HG02943 (cell line): ENCODE measurements around the gene SLC36A3.
"Not testable (repeated sequence)": the region's sequence is repeated elsewhere in the genome, so short reads cannot be mapped to it uniquely, and the experiment has no call there.

Source experiments
- ATAC-seq: cut with Tn5 transposase; IDR thresholded peaks from one replicate; pipeline ENCODE4 v1.9.1; 2021; ENCODE audit warnings: mild to moderate bottlenecking, low read depth, moderate library complexity; ENCODE audit not compliant: unreplicated experiment

The SLC36A3 gene

GRCh38 chr5:151309266-151309665 is 5.7 kb upstream of the SLC36A3 start:
- ATAC-seq: not testable (repeated sequence)

GRCh38 chr5:151298063-151298855 is 5.3 kb downstream of the SLC36A3 start:
- ATAC-seq: no peak

- no peak for ATAC-seq
These were observed 6.6 kb downstream of the SLC36A3 start for GRCh38 chr5:151296974-151297373.

- ATAC-seq: no peak
These were observed 7.1 kb downstream of the SLC36A3 start for GRCh38 chr5:151296478-151296830.

GRCh38 chr5:151295791-151296477 is 7.6 kb downstream of the SLC36A3 start:
- ATAC-seq: no peak

- ATAC-seq: no peak
These were observed 8.4 kb downstream of the SLC36A3 start for GRCh38 chr5:151295138-151295537.

GRCh38 chr5:151293624-151294023 is 9.9 kb downstream of the SLC36A3 start:
- ATAC-seq: no peak

GRCh38 chr5:151288180-151288579 is 15.4 kb downstream of the SLC36A3 start:
- no peak for ATAC-seq

- no peak for ATAC-seq
These were observed 17.3 kb downstream of the SLC36A3 start for GRCh38 chr5:151286246-151286645.

GRCh38 chr5:151285683-151286082 is 17.9 kb downstream of the SLC36A3 start:
- ATAC-seq: no peak

- no peak for ATAC-seq
These were observed 19.1 kb downstream of the SLC36A3 start for GRCh38 chr5:151284392-151284967.

GRCh38 chr5:151283120-151283825 is 20.3 kb downstream of the SLC36A3 start:
- no peak for ATAC-seq

- no peak for ATAC-seq
These were observed 22.4 kb downstream of the SLC36A3 start for GRCh38 chr5:151281001-151281639.

GRCh38 chr5:151280443-151280842 is 23.1 kb downstream of the SLC36A3 start:
- ATAC-seq: no peak

- no peak for ATAC-seq
These were observed 24.7 kb downstream of the SLC36A3 start for GRCh38 chr5:151278845-151279244.

GRCh38 chr5:151275803-151276202 is 27.8 kb downstream of the SLC36A3 start:
- ATAC-seq: no peak

GRCh38 chr5:151274666-151275065 is 28.9 kb downstream of the SLC36A3 start:
- ATAC-seq: no peak

- no peak for ATAC-seq
These were observed 32.2 kb downstream of the SLC36A3 start for GRCh38 chr5:151271336-151271735.

- ATAC-seq: no peak
These were observed 33.0 kb downstream of the SLC36A3 start for GRCh38 chr5:151270599-151270998.

GRCh38 chr5:151267491-151268260 is 35.9 kb downstream of the SLC36A3 start:
- no peak for ATAC-seq
